GM19099 (cell line): Measurements from ENCODE around the gene CNOT6L.

Experiments used
- POLR2A ChIP-seq: IDR thresholded peaks from 3 replicates; pipeline ENCODE4 v1.6.1; 2011; ENCODE audit warnings: low read depth; ENCODE audit not compliant: insufficient read length; ENCODE audit errors: extremely low read depth

The CNOT6L gene

DNA sequence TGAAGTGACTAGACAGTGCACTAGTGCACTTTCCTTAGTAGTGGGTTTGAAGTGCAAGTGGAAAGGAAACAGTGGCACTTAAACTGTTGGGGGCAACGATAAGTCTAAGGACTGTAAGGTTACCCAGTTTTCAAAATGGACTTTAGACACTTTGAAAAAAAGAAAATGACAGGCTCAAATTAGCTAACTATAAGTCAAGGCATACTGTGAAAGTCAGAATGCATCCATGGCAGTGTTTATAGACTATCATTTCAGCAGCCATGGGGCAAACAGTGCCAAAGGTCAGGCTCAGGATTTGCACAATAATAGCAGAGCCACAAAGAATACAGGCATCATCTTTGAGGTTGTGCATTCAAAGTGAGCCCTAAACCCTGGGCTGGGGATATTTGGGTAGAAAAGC, 109.1 kb downstream of the CNOT6L start:
- TF ChIP-seq POLR2A: no peak

DNA sequence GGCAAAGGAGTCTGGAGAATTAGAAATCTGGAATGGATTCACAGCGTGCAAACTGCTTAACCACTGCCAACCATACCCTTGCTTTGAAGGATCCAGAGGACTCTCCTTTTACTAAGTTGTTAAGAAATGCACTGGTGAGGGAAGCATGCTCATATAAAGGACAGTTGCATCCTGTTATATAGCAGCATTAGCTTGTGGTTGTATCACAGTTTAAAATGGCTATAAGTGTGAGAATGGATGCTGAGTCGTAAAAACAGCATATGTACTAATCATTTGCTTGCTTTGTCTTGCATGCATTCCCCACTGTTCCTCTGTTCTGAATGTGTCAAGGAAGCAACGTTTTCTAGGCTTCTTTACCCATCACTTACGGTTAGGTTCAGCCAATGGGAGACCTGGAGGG, 112.5 kb downstream of the CNOT6L start:
- TF ChIP-seq POLR2A: no peak

DNA sequence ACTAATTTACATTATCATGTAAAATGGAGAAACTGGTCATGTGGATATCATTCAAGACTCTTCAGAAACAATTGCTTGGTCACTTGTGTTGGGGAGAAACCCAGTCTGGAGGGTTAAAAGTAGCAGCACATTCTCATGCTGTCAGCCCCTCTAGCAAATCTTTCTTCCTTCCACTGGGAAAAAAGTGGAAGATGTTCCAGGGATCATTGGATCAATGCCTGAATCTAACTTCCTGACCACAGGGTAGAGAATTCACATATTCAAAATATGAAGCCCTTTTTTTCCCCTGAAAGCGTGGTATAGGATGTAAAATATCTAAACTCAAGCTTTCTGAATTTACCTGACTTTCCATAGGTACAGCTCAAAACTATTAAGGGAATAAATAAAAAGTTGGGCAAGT, 115.5 kb downstream of the CNOT6L start:
- no peak for TF ChIP-seq POLR2A

DNA sequence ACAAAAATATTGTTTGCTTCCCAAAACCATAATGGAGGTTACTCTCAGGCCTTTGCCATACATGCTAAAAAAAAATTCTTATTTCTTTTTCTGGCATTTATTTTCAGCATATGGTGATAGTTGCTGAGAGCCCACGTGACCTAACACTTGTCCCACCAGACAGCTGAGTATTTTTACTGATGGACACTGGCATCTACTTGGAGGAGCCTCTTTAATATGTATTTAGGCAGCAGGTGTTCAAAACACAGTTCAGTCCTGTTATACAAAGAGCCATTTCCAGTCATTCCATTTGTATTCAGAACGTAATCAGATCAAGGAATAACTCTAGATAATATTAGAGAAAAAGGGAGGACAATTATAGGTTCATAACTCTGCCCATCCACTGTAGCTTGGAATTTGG, 118.0 kb downstream of the CNOT6L start:
- no peak for TF ChIP-seq POLR2A

DNA sequence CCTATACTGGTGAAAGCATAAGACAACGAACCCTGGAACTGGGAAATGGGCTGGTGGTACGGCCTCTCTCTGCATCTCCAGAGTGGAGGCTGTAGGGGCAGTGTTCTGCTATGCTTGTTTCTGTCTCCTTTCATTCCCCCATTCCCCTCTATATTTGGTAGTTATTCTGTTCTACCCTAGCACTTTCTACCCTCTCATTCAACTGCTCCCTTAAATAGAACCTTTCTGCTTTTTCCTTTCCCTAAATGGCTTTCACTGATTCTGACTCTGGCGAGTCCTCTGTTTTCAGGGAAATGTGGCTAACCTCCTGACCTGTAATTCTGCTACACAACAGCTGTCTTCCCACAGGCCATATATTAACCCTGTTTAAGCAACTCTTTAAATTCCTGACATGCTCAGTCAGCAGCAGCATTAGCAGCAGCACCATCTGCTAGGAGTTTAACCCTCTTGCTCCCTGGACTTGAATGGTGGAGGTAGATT, 119.4 kb downstream of the CNOT6L start:
- no peak for TF ChIP-seq POLR2A

DNA sequence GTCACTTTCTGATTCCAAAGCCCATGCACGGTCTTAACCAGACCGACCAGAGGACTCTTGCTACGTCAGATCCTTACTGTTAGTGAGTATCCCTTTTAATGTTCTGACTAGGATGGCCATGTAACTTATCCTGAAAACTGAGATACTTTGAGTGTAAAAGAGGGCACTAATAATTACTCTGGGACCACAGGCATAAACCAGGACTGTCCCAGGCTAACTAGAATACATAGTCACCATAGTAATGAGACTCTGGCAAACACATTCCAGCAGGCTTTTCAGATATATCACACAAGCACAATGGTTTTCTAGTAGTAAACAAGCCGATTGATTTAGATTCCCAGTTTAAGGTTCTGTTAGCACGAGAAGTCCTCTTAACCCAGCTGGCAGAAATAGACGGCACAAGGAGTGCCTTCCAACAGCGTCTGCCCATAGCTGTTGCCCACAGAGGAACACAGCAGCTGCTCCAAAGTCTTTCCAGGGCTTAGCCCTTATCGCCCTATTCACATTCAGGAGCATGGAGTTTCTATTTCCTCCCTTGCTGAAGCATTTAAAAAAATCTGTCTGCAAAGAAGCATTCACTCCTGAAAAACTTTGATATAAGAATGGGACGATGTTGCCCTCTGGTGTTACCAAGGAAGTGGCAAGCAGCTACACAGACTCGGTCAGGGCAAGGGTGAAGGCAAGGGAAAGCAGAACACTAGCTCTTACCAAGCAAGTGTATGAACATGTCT, 121.1 kb downstream of the CNOT6L start:
- TF ChIP-seq POLR2A: no peak

DNA sequence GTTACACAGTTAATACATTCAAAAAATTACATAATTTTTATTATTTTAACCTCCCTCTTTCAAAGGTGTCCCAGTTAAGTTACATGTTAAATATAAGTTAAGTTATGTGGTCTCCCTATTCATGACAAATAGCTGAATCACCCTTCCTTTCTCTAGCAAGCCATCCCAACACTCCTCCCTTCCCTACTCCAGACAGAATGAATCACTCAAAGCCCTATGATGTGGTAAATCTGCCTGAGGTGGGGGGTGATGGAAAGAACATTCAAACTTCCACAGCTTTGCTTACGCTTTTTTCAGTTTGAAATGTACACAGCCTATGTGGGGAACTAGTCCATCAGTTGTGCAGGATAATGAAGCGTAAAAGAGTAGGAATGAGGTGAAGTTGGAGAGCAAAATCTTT, 123.4 kb downstream of the CNOT6L start:
- TF ChIP-seq POLR2A: no peak

DNA sequence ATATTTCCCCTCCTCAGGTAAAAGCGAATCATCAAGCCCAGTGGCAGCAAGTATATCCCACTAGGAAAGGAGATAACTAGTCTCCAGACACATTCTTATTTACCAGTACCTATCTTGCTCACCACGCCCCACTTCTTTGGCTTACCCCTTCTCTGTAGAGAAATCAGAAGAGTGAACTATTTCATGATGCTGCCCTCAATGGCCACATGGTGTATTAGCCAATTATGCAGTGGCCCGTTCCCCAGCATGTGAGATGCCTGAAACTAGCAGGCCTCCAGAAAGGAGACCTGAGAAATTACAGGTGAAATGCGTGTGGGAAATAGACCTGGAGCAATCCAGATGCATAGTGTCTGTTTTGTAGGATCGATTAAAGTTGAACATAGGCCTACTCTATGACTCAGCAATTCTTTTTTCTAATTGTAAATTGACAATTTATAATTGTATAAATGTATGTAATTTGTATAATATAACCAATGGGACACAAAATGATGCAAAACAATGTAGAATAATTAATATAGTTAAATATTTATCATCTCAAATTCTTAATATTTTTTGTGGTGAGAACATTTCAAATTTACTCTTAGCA, 126.2 kb downstream of the CNOT6L start:
- no peak for TF ChIP-seq POLR2A

DNA sequence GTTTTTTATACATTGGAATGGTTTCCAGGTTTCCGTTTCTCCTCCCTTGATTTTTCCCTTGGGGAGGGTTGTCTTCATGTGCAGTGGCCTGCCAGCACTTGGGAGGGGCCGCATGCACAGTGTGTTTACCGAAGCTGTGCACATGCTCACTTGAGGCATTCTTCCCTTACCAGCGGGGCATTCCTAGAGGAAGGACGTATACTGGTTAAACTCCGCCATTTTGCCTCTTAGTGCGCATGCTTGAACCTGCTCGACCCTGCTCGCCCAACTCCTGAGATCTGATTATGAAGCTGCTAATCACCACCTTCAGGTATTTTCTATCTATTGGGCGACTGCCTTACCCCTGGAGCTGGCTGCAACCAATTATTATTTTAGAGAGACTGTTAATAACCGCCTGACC, 137.4 kb downstream of the CNOT6L start:
- TF ChIP-seq POLR2A: no peak

DNA sequence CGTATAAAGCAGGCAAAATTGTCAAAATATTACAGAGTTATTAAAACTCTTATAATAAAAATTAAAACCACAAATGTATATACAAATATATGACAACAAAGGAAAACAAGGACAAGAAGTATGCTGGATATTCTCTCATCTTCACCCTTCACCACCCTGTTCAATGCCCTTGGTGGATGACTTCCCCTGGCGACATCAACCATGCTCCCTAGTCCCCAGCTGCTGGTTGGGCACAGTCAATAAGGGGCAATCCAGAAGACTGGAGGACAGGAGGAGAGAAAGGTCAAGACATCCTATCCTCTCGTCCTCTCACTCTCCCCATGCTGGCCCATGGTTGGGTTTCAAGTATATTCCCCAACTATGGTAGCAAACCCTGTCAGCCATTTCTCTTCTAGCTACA, 142.3 kb downstream of the CNOT6L start:
- no peak for TF ChIP-seq POLR2A

DNA sequence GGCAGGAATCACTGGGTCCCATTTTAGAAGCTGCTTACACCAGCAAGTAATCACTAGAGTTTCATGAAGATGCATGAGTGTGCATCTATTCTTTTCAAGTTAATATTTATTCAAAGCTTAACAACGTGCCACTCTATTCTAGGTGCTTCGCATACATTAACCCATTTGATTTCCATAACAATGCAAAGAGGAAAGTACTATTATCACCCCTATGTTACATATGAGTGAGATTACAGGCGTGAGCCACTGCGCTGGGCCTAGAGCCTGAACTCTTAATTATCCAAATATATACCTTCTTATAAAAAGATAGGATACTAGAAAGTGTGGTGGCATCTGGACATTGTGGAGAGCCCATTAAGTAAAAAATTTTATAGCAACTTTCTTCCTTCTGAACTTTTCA, 148.1 kb downstream of the CNOT6L start:
- TF ChIP-seq POLR2A: no peak

DNA sequence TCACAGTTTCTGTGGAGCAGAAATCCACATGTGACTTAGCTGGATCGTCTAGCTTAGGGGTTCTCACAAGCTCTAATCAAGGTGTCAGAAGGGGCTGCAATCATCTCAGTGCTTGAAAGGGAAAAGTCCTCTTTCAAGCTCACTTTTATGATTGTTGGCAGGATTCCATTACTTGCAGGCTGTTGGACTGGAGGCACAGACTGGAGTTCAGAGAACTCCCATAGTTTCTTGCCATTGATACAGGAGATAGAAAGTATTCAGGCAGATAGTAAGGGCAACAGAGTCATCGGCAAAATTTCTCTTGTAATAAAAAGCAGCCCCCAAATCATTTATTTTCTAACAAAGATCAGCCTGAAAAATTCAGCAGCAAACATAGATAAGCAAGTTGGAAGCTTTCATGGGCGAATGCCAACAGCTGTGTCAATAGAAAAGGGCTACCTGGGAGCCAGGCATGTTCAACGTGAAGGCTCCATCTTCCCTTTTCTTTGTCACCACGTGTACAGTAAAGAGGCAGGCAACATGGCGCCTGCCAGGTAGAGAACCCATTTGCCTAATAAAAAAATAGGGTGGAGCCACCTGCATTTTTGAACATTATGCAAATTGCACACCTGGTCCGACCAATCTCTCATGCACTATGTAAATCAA, 149.1 kb downstream of the CNOT6L start:
- no peak for TF ChIP-seq POLR2A

DNA sequence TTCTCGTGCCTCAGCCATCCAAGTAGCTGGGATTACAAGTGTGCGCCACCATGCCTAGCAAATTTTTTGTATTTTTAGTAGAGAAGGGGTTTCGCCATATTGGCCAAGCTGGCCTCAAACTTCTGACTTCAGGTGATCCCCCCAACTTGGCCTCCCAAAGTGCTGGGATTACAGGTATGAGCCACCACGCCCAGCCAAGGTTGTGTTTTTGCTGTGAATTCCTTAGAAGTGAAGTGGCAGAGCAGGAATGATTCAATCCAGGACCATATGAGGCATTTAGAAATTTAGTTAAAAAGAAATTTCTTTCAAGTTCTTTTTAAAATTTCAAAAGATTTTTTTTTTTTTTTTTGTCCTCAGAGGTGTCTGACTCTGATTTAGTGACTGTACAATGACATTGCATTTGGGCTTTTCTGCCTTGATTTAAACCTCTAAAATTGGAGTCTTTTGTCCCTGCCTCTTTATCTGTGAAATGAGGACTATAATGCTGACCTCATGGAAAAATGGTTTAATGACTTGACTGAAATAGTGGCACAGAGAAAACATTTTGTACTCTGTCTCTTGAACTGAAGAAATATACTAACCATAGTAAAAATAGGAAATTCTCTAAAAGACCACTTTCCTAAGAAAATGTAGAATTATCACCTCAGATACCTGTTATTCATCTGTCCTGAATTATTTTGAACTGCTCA, 153.6 kb downstream of the CNOT6L start:
- TF ChIP-seq POLR2A: no peak
